Stomach (tissue), 9 donors: Measurements from ENCODE around the gene SUSD2. TPM values are rescaled to one million over a fixed set of nuclear protein-coding genes. Genes with fewer than 3 reads are reported as not detected.
"Not testable (repeated sequence)": the region's sequence is repeated elsewhere in the genome, so short reads cannot be mapped to it uniquely, and the experiment has no call there.

Experiments used
- DNase-seq, 2 donors: peaks; one replicate each; pipeline versions ENCODE4 v3.0.0 to v3.0.0-alpha.2; 2013 to 2019
- H3K27ac ChIP-seq, 5 donors: fragments of 200-600 bp in 4 of 5; sonication (generic) in 4 of 5; one replicate each; pipeline ENCODE4 v1.5.1; 2013 to 2019; ENCODE audit warnings: mild to moderate bottlenecking in 1 of 5, moderate library complexity in 1 of 5
- H3K27me3 ChIP-seq, 3 donors: fragments of 200-600 bp; sonication (generic); one replicate each; pipeline ENCODE4 v1.5.1; 2017 to 2019; ENCODE audit warnings: mixed run types in 1 of 3
- H3K36me3 ChIP-seq, 4 donors: fragments of 200-600 bp; sonication (generic); 1 replicate in 3 of 4; 2 replicates in 1 of 4; pipeline ENCODE4 v1.5.1; 2016 to 2019
- H3K4me1 ChIP-seq, 4 donors: fragments of 200-600 bp; sonication (generic); one replicate each; pipeline ENCODE4 v1.5.1; 2016 to 2019
- H3K4me3 ChIP-seq, 4 donors: fragments of 200-600 bp; sonication (generic) in 3 of 4; one replicate each; pipeline ENCODE4 v1.5.1; 2016 to 2019; ENCODE audit warnings: mild to moderate bottlenecking in 1 of 4
- H3K9me3 ChIP-seq, 4 donors: fragments of 200-600 bp; sonication (generic); one replicate each; pipeline ENCODE4 v1.5.1; 2016 to 2019
- EP300 ChIP-seq: sonication (generic); formaldehyde crosslinking; IDR thresholded peaks from one replicate; pipeline ENCODE4 v1.6.1; 2017; ENCODE audit warnings: antibody characterized with exemption
- POLR2A ChIP-seq, 4 donors: fragments of 450-650 bp; IDR thresholded peaks; one replicate each; pipeline ENCODE4 v1.6.1; 2016; ENCODE audit warnings: antibody characterized with exemption in 4 of 4, control low read depth in 2 of 4, mild to moderate bottlenecking in 1 of 4, moderate library complexity in 1 of 4
- POLR2AphosphoS5 ChIP-seq, 3 donors: sonication (generic); formaldehyde crosslinking; IDR thresholded peaks; one replicate each; pipeline ENCODE4 v1.6.1; 2016; ENCODE audit warnings: antibody characterized with exemption in 3 of 3
- WGBS, 5 donors: extraction: QIAGEN DNeasy Blood & Tissue Kit in 3 of 5; methylation state at CpG; one replicate each; pipeline versions ENCODE4 v1.1.5 to v1.1.7; 2013 to 2018; 5-methylcytosine and 5-hydroxymethylcytosine counted together
- intact Hi-C: fragments of 100-400 bp; cut with DNase I; formaldehyde crosslinking; loops from one replicate; pipeline ENCODE4 v1.15.1; 2023; ENCODE audit warnings: low total_unique reads
- polyA plus RNA-seq, 3 donors: library from polyadenylated mRNA; stranded (reverse); fragments of 200-250 nt; gene quantifications; one replicate each; pipeline ENCODE4 v1.2.3, GENCODE V29; 2013
- total RNA-seq, 5 donors: library from RNA; depleted of rRNA; stranded (reverse); fragments of >200 nt; gene quantifications; one replicate each; pipeline versions ENCODE4 v1.1.0 to v1.2.3, GENCODE V29; 2014 to 2016
- TF ChIP-seq, protein P1 (sequence below), 7 experiments: fragments of 450-650 bp in 4 of 7; fragments of 200-600 bp in 3 of 7; sonication (generic) in 3 of 7; IDR thresholded peaks; one replicate each; pipeline ENCODE4 v1.5.1; 2016 to 2019; ENCODE audit warnings: antibody characterized with exemption in 7 of 7, control low read depth in 2 of 7, mild to moderate bottlenecking in 1 of 7
- donor health status: healthy with polysubstance abuse.
- donor health status: Bipolar disorder and iron deficiency.
- donor health status: healthy.

The SUSD2 gene
- total and polyA plus RNA-seq, 8 donors = 0.58 to 29.9 (median 4.4) TPM

DNA sequence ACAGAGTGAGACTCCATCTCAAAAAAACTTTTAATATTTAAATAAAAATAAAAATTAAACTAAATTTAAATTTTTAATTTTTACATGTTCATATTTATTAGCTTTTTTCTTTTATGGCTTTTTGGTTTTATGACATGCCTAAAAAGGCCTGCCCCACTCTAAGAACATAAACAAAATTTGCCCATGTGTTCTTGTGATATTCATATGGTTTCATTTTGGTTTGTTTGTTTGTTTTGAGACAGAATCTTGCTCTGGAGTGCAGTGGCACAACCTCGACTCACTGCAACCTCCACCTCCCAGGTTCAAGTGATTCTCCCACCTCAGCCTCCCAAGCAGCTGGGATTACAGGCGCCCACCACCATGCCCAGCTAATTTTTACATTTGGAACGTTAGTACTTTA lies 27.7 kb downstream of the SUSD2 start:
- no peak for DNase-seq
- peak overlapping the region in 4 of 5 donors; percentile 78 to 93 (median 86) for H3K27ac ChIP-seq
- TF ChIP-seq, protein P1, sequence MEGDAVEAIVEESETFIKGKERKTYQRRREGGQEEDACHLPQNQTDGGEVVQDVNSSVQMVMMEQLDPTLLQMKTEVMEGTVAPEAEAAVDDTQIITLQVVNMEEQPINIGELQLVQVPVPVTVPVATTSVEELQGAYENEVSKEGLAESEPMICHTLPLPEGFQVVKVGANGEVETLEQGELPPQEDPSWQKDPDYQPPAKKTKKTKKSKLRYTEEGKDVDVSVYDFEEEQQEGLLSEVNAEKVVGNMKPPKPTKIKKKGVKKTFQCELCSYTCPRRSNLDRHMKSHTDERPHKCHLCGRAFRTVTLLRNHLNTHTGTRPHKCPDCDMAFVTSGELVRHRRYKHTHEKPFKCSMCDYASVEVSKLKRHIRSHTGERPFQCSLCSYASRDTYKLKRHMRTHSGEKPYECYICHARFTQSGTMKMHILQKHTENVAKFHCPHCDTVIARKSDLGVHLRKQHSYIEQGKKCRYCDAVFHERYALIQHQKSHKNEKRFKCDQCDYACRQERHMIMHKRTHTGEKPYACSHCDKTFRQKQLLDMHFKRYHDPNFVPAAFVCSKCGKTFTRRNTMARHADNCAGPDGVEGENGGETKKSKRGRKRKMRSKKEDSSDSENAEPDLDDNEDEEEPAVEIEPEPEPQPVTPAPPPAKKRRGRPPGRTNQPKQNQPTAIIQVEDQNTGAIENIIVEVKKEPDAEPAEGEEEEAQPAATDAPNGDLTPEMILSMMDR (IDR thresholded peaks at IDR 0.05) = no peak
- TF ChIP-seq POLR2AphosphoS5 (IDR thresholded peaks at IDR 0.05) = no peak
- TF ChIP-seq POLR2A (IDR thresholded peaks at IDR 0.05) = no peak
- no peak for TF ChIP-seq EP300
- H3K4me3 ChIP-seq = no peak overlapping the region
- intact Hi-C loops = no loop called here
- H3K27me3 ChIP-seq = no peaks in the 10 kb centered on the region
- peaks cover 27 to 50% (median 31%) of the 10 kb centered on the region in 4 donors for H3K4me1 ChIP-seq
- WGBS, 5 donors = 73 to 89% (median 80%) methylated on average over 3 of the region's 3 CpGs
- no peaks in the 10 kb centered on the region for H3K36me3 ChIP-seq
- no peaks in the 10 kb centered on the region for H3K9me3 ChIP-seq

DNA sequence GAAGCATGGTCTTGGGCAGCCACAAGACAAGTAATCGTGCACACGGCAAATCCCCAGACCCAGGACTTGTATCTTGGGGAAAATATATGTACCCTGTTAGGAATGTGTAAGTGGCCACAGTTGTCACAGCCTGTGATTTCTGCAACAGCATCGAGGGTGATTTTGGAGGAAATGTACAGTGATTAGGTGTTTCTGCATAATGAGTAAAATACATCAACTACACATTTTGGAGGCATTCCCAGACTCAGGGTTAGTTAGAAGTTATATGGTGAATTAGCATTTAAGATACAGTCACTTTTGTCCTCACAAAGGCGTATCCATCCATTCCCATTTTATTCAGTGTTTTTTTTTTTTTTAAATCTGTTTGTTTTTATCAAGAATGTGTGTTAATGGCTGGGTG lies 28.4 kb downstream of the SUSD2 start:
- no peak for TF ChIP-seq POLR2A (IDR thresholded peaks at IDR 0.05)
- TF ChIP-seq, protein P1 (IDR thresholded peaks at IDR 0.05) = no peak
- TF ChIP-seq POLR2AphosphoS5 (IDR thresholded peaks at IDR 0.05) = no peak
- TF ChIP-seq EP300 = no peak
- H3K9me3 ChIP-seq = no peaks in the 10 kb centered on the region
- H3K36me3 ChIP-seq = no peaks in the 10 kb centered on the region
- H3K27ac ChIP-seq = peak overlapping the region in 2 of 5 donors; percentile 88 to 93
- DNase-seq = no peak
- 83 to 91% (median 87%) methylated on average over 4 of the region's 4 CpGs for WGBS, 5 donors
- intact Hi-C loops = no loop called here
- peaks cover 27 to 49% (median 31%) of the 10 kb centered on the region in 4 donors for H3K4me1 ChIP-seq
- no peak overlapping the region for H3K4me3 ChIP-seq
- H3K27me3 ChIP-seq = no peaks in the 10 kb centered on the region

DNA sequence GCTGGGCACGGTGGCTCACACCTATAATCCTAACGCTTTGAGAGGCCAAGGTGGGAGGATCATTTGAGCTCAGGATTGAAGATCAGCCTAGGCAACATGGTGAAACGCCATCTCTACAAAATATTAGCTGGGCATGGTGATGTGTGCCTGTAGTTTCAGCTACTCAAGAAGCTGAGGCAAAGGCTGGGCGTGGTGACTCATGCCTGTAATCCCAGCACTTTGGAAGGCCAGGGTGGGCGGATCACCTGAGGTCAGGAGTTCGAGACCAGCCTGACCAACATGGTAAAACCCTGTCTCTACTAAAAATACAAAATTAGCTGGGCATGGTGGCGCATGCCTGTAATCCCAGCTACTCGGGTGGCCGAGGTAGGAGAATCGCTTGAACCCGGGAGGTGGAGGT lies 29.1 kb downstream of the SUSD2 start:
- DNase-seq, H3K4me3 ChIP-seq, H3K9me3 ChIP-seq, H3K27me3 ChIP-seq, H3K27ac ChIP-seq, intact Hi-C loops, H3K36me3 ChIP-seq: not testable (repeated sequence)
- WGBS, 5 donors = 89 to 97% (median 92%) methylated on average over 11 of the region's 11 CpGs
- peaks cover 27 to 41% (median 30%) of the 10 kb centered on the region in 4 donors for H3K4me1 ChIP-seq

DNA sequence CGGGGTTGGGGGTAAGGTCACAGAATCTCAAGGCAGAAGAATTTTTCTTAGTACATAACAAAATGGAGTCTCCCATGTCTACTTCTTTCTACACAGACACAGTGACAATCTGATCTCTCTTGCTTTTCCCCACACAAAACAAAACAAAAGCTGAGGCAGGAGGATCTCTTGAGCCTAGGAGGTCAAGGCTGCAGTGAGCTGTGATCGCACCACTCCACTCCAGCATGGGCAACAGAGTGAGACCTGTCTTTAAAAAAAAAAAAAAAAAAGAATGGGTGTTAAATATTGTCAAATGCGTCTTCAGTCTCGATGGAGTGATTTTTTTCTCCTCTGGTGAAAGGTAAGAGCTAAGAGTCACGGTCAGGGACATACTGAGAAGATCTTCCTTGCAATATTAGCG lies 30.4 kb downstream of the SUSD2 start:
- intact Hi-C loops, H3K36me3 ChIP-seq, DNase-seq, H3K27me3 ChIP-seq, H3K9me3 ChIP-seq, H3K4me3 ChIP-seq, H3K27ac ChIP-seq: not testable (repeated sequence)
- peaks cover 18 to 28% (median 21%) of the 10 kb centered on the region in 4 donors for H3K4me1 ChIP-seq
- 87 to 92% (median 89%) methylated on average over 5 of the region's 6 CpGs for WGBS, 5 donors

DNA sequence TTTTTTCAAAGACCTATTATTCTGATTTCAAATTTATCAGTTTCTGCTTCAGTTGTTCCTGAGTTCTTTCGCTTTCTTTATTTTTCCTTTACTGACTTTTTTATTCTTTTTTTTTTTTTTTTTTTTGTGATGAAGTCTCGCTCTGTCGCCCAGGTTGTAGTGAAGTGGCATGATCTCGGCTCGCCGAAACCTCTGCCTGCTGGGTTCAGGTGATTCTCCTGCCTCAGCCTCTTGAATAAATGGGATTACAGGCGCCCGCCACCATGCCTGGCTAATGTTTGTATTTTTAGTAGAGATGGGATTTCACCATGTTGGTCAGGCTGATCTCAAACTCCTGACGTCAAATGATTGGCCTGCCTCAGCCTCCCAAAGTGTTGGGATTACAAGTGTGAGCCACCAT lies 31.8 kb downstream of the SUSD2 start:
- H3K9me3 ChIP-seq, H3K4me3 ChIP-seq, H3K27ac ChIP-seq, DNase-seq, H3K36me3 ChIP-seq, intact Hi-C loops, H3K27me3 ChIP-seq: not testable (repeated sequence)
- 93 to 97% (median 96%) methylated on average over 9 of the region's 9 CpGs for WGBS, 5 donors
- H3K4me1 ChIP-seq = peaks cover 6 to 16% (median 8%) of the 10 kb centered on the region in 4 donors

DNA sequence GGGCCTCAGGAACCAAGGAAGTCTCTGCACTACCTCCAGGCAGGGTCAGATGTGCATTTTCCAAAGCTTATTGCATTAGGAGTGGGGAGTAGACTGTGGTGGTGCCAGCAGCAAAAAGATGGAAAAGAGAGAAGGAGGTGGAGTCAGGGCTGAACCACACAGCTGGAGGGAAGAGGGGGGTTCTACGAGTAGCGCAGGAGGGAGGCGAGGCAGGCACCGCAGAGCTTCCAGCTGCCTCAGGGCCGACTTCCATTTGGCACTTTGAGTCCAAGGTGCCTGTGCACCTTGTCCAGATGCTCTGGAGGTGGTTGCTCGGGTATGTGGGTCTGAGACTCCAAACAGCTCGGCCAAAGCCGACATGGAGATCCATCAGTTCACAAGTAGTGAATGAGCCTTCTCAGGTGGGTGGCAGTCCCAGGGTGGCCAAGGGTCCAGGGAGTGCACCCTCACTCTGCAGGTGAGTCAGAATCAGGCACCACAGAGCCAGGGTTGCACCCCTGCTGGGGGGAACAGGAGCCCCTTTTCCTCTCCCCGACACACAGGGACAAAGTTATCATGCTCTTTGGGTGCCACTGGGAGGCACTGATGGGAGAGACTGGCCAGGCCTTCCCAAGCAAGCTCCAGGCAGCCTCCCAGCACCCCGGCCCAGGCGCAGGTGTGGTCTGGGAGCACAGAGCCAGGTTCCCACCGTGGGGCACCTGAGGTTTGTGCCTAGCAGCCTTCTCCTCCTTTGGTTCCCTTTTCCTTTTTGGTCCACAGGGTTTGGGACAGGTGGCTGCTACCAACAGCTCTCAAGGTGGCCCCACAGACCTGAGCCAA lies 33.4 kb downstream of the SUSD2 start:
- H3K4me1 ChIP-seq = peaks cover 0 to under 1% (median 0%) of the 10 kb centered on the region in 4 donors
- H3K36me3 ChIP-seq = peaks cover 0 to 16% (median 8%) of the 10 kb centered on the region in 4 donors
- no peak overlapping the region for H3K27ac ChIP-seq
- no peaks in the 10 kb centered on the region for H3K27me3 ChIP-seq
- no peak overlapping the region for H3K4me3 ChIP-seq
- H3K9me3 ChIP-seq = no peaks in the 10 kb centered on the region
- intact Hi-C loops = no loop called here
- TF ChIP-seq POLR2A (IDR thresholded peaks at IDR 0.05) = no peak
- no peak for TF ChIP-seq EP300
- no peak for TF ChIP-seq POLR2AphosphoS5 (IDR thresholded peaks at IDR 0.05)
- TF ChIP-seq, protein P1 (IDR thresholded peaks at IDR 0.05) = no peak
- 74 to 83% (median 75%) methylated on average over 12 of the region's 12 CpGs for WGBS, 5 donors
- DNase-seq = no peak
